Measurements from ENCODE around the gene SEMA3E.

DNA sequence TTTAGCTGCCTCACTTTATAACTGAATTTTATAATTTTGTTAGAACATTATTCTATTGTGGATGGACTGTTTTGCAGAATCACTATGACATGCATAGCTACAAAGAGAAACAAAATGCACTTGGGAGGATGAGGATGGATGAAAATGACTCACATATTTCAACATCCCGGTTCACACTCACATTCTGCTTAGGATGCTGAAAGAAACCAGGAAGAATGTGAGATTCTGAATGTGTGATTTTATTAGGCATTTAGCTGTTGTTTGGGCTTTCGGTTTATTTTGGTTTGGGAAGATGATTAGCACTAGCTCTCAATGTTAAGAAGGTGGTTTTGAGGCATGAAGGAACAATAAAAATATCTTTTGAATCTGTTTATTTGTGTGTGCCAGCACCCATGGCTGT, 235.5 kb downstream of the SEMA3E start:
- TF ChIP-seq POLR2A (IDR thresholded peaks at IDR 0.05), result no peak
- TF ChIP-seq, protein P1, sequence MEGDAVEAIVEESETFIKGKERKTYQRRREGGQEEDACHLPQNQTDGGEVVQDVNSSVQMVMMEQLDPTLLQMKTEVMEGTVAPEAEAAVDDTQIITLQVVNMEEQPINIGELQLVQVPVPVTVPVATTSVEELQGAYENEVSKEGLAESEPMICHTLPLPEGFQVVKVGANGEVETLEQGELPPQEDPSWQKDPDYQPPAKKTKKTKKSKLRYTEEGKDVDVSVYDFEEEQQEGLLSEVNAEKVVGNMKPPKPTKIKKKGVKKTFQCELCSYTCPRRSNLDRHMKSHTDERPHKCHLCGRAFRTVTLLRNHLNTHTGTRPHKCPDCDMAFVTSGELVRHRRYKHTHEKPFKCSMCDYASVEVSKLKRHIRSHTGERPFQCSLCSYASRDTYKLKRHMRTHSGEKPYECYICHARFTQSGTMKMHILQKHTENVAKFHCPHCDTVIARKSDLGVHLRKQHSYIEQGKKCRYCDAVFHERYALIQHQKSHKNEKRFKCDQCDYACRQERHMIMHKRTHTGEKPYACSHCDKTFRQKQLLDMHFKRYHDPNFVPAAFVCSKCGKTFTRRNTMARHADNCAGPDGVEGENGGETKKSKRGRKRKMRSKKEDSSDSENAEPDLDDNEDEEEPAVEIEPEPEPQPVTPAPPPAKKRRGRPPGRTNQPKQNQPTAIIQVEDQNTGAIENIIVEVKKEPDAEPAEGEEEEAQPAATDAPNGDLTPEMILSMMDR (IDR thresholded peaks at IDR 0.05), result no peak
